ENCODE data around the gene PARP3. TPM values are rescaled to one million over a fixed set of nuclear protein-coding genes. Genes with fewer than 3 reads are reported as not detected.

Gene PARP3
- total and polyA plus RNA-seq, 9 of the 15 experiments (the other 6 are each of a cell fraction or from before 2014, with no cell fraction given): 0.46 to 6.6 (median 4.5) TPM

DNA sequence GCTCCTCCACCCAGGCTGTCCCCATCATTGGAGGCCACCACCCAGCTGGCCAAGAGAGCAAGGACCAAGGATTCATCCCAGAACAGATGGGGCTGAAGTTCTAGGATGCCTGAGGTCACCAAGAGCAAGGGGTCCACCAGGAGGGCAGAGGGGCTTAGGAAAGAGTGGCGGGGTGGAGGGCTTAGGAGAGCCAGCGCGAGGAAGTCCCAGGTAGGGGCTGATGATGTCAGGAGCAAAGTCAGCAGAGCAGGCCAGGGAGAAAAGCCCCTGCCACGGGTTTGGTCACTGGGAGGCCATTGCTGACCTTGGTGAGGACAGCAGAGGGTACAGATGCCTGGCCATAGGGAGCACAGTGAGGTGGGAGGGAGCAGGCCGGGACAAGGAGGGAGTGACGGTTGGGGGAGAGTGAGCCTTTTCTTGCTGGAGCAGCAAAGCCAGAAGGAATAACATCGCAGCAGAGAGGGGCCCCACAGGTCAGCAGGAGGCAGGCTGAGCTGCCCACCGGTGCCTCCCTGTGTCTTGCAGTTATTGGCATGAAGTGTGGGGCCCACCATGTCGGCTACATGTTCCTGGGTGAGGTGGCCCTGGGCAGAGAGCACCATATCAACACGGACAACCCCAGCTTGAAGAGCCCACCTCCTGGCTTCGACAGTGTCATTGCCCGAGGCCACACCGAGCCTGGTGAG, 5.2 kb downstream of the PARP3 start (continued):
- TF ChIP-seq, protein P1, sequence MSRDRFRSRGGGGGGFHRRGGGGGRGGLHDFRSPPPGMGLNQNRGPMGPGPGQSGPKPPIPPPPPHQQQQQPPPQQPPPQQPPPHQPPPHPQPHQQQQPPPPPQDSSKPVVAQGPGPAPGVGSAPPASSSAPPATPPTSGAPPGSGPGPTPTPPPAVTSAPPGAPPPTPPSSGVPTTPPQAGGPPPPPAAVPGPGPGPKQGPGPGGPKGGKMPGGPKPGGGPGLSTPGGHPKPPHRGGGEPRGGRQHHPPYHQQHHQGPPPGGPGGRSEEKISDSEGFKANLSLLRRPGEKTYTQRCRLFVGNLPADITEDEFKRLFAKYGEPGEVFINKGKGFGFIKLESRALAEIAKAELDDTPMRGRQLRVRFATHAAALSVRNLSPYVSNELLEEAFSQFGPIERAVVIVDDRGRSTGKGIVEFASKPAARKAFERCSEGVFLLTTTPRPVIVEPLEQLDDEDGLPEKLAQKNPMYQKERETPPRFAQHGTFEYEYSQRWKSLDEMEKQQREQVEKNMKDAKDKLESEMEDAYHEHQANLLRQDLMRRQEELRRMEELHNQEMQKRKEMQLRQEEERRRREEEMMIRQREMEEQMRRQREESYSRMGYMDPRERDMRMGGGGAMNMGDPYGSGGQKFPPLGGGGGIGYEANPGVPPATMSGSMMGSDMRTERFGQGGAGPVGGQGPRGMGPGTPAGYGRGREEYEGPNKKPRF (IDR thresholded peaks at IDR 0.05; ENCODE audit: low read depth, low read length): no peak
- TF ChIP-seq POLR2AphosphoS5 (IDR thresholded peaks at IDR 0.05; ENCODE audit: control insufficient read depth, insufficient read depth, low read depth, low read length) (no peak), KDM1A (IDR thresholded peaks at IDR 0.05) (no peak), RFX1 (IDR thresholded peaks at IDR 0.05) (no peak), NR1H2 (CRISPR knock-in tag; IDR thresholded peaks at IDR 0.05) (no peak)
- TF ChIP-seq, protein P2, sequence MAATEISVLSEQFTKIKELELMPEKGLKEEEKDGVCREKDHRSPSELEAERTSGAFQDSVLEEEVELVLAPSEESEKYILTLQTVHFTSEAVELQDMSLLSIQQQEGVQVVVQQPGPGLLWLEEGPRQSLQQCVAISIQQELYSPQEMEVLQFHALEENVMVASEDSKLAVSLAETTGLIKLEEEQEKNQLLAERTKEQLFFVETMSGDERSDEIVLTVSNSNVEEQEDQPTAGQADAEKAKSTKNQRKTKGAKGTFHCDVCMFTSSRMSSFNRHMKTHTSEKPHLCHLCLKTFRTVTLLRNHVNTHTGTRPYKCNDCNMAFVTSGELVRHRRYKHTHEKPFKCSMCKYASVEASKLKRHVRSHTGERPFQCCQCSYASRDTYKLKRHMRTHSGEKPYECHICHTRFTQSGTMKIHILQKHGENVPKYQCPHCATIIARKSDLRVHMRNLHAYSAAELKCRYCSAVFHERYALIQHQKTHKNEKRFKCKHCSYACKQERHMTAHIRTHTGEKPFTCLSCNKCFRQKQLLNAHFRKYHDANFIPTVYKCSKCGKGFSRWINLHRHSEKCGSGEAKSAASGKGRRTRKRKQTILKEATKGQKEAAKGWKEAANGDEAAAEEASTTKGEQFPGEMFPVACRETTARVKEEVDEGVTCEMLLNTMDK (IDR thresholded peaks at IDR 0.05; ENCODE audit: borderline replicate concordance, insufficient read depth, low read depth, low read length, poor library complexity, severe bottlenecking): no peak
